Metanephros (tissue), 2 donors: ENCODE measurements around the gene KIF11. TPM values are rescaled to one million over a fixed set of nuclear protein-coding genes. Genes with fewer than 3 reads are reported as not detected.

ENCODE experiments used
- small RNA-seq: library from RNA; depleted of rRNA; stranded (forward); fragments of <200 nt; gene quantifications from one replicate; pipeline ENCODE3, GENCODE V24; 2014; ENCODE audit warnings: low replicate concordance
- total RNA-seq: library from RNA; depleted of rRNA; stranded (reverse); fragments of >200 nt; gene quantifications from one replicate; pipeline ENCODE4 v1.2.3, GENCODE V29; 2014

Gene KIF11
- 12.0 TPM for total RNA-seq

DNA sequence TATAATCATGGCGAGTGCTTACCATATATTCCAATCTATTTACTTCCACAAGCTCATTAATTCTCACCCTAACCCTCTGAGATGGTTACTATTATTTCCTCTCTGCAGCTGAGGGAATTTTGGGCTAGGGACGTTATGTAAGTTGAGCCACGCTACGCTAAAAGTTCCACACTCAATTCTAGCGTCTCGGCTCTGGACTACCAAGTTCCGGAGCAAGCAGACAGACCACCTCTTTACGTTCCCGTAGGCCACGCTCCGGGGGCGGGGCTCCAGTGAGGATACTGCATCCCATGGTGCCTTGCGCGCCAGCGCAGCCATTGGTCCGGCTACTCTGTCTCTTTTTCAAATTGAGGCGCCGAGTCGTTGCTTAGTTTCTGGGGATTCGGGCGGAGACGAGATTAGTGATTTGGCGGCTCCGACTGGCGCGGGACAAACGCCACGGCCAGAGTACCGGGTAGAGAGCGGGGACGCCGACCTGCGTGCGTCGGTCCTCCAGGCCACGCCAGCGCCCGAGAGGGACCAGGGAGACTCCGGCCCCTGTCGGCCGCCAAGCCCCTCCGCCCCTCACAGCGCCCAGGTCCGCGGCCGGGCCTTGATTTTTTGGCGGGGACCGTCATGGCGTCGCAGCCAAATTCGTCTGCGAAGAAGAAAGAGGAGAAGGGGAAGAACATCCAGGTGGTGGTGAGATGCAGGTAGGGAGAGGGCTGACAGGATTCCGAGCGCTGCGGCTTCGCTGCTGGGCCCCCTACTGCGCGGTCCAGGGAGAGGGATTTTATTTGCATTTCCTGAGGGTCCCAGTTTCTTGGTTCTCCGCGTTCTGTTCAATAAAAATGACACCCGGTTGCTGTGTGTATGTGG is at the start of gene KIF11:
TSS of gene KIF11 (plus strand) at position 370 of the 858 bp plus-strand sequence. CDS start at position 616, 246 bp downstream.

DNA sequence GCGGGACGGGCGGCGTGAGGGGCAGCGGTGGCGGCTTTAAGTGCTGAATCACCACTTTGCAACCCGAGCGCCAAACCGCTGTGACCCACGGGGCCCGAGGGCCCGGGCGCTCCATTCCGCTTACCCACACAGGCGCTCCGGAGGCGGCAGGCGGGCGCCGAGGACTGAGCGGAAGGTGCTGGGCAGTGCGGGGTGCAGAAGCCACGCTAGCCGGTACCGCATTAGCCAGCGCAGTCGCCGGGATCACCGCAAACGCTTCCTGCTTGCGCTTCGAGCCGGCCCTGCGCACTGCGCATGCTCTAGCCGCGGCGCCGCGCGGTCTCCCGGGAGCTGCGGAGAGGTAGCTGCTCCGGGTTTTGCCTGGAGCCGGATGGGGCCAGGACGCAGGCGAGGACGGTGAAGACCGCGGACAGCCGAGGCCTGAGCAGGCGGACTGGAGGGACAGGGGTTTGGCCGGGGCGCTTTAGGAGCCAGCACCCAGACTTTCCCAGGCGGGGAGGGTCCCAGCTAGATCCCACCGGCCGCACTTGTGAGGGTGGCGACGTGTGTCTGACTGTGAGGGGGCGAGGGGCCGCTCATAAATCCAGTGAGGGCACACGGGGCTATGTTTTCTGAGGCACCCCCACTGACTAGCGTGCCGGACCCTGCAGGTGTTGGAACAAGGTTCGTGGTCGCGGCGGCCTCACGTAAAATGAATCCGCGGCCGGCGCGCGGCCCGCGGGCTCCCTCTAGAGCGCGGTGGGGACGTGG is 19.0 kb upstream of the KIF11 start, which contains the start of gene IDE:
TSS of gene IDE (minus strand) at position 296 of the 750 bp plus-strand sequence. CDS start at position 222, 74 bp downstream.

DNA sequence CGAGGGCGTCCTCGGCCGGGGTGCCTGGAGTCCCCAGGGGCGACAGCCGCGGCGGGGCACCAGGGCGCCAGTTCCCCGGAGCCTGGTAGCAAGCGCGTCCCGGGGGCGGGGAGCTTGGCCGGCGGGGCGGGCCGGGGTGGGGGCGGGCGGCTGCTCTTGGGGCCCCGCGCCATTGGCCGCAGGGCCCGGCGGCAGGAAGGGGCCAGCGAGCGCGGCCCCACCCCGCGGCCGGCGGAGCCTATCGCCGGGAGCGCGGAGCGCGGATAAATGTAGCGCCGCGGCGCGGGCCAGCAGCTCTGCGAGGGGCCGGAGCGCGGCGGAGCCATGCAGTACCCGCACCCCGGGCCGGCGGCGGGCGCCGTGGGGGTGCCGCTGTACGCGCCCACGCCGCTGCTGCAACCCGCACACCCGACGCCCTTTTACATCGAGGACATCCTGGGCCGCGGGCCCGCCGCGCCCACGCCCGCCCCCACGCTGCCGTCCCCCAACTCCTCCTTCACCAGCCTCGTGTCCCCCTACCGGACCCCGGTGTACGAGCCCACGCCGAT is 96.8 kb downstream of the KIF11 start, which contains the start of gene HHEX:
TSS of gene HHEX (plus strand) at position 293 of the 548 bp plus-strand sequence. CDS start at position 325, 32 bp downstream.

Small RNAs within 50 kb of the gene (small RNA-seq; reads per million reads assigned to genes)
- gene RN7SL644P, result not detected

Other genes with a start within 250 kb of the KIF11 start
- 18.2 TPM for gene IDE, start 19.0 kb upstream of the KIF11 start, total RNA-seq
- gene HHEX, start 96.8 kb downstream of the KIF11 start, total RNA-seq, result 5.3 TPM